ENCODE results near the gene NECTIN2.
"Not testable (repeated sequence)": the region's sequence is repeated elsewhere in the genome, so short reads cannot be mapped to it uniquely, and the experiment has no call there.

Gene NECTIN2

DNA sequence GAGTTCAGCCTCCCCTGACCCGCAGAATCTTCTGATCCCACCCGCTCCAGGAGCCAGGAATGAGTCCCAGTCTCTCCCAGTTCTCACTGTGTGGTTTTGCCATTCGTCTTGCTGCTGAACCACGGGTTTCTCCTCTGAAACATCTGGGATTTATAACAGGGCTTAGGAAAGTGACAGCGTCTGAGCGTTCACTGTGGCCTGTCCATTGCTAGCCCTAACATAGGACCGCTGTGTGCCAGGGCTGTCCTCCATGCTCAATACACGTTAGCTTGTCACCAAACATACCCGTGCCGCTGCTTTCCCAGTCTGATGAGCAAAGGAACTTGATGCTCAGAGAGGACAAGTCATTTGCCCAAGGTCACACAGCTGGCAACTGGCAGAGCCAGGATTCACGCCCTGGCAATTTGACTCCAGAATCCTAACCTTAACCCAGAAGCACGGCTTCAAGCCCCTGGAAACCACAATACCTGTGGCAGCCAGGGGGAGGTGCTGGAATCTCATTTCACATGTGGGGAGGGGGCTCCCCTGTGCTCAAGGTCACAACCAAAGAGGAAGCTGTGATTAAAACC is 58.4 kb downstream of the NECTIN2 start:
- DNase-seq (ENCODE audit: extremely low read depth in 1 of 2, low read depth in 1 of 2), result no peak

DNA sequence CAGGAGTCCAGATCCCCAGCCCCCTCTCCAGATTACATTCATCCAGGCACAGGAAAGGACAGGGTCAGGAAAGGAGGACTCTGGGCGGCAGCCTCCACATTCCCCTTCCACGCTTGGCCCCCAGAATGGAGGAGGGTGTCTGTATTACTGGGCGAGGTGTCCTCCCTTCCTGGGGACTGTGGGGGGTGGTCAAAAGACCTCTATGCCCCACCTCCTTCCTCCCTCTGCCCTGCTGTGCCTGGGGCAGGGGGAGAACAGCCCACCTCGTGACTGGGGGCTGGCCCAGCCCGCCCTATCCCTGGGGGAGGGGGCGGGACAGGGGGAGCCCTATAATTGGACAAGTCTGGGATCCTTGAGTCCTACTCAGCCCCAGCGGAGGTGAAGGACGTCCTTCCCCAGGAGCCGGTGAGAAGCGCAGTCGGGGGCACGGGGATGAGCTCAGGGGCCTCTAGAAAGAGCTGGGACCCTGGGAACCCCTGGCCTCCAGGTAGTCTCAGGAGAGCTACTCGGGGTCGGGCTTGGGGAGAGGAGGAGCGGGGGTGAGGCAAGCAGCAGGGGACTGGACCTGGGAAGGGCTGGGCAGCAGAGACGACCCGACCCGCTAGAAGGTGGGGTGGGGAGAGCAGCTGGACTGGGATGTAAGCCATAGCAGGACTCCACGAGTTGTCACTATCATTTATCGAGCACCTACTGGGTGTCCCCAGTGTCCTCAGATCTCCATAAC is 59.5 kb downstream of the NECTIN2 start, which contains the start of gene APOE:
Gene APOE (plus strand): TSS at position 360 of the 724 bp plus-strand sequence. CDS start 829 bp downstream, outside the sequence.
- DNase-seq (ENCODE audit: extremely low read depth in 1 of 2, low read depth in 1 of 2), result no peak

DNA sequence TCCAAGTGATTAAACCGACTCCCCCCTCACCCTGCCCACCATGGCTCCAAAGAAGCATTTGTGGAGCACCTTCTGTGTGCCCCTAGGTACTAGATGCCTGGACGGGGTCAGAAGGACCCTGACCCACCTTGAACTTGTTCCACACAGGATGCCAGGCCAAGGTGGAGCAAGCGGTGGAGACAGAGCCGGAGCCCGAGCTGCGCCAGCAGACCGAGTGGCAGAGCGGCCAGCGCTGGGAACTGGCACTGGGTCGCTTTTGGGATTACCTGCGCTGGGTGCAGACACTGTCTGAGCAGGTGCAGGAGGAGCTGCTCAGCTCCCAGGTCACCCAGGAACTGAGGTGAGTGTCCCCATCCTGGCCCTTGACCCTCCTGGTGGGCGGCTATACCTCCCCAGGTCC is 61.5 kb downstream of the NECTIN2 start:
- no peak for DNase-seq (ENCODE audit: extremely low read depth in 1 of 2, low read depth in 1 of 2)

DNA sequence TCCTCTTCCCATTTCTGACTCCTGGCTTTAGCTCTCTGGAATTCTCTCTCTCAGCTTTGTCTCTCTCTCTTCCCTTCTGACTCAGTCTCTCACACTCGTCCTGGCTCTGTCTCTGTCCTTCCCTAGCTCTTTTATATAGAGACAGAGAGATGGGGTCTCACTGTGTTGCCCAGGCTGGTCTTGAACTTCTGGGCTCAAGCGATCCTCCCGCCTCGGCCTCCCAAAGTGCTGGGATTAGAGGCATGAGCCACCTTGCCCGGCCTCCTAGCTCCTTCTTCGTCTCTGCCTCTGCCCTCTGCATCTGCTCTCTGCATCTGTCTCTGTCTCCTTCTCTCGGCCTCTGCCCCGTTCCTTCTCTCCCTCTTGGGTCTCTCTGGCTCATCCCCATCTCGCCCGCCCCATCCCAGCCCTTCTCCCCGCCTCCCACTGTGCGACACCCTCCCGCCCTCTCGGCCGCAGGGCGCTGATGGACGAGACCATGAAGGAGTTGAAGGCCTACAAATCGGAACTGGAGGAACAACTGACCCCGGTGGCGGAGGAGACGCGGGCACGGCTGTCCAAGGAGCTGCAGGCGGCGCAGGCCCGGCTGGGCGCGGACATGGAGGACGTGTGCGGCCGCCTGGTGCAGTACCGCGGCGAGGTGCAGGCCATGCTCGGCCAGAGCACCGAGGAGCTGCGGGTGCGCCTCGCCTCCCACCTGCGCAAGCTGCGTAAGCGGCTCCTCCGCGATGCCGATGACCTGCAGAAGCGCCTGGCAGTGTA is 62.2 kb downstream of the NECTIN2 start:
- DNase-seq (ENCODE audit: extremely low read depth in 1 of 2, low read depth in 1 of 2), result no peak

DNA sequence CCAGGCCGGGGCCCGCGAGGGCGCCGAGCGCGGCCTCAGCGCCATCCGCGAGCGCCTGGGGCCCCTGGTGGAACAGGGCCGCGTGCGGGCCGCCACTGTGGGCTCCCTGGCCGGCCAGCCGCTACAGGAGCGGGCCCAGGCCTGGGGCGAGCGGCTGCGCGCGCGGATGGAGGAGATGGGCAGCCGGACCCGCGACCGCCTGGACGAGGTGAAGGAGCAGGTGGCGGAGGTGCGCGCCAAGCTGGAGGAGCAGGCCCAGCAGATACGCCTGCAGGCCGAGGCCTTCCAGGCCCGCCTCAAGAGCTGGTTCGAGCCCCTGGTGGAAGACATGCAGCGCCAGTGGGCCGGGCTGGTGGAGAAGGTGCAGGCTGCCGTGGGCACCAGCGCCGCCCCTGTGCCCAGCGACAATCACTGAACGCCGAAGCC is 62.8 kb downstream of the NECTIN2 start:
- no peak for DNase-seq (ENCODE audit: extremely low read depth in 1 of 2, low read depth in 1 of 2)

DNA sequence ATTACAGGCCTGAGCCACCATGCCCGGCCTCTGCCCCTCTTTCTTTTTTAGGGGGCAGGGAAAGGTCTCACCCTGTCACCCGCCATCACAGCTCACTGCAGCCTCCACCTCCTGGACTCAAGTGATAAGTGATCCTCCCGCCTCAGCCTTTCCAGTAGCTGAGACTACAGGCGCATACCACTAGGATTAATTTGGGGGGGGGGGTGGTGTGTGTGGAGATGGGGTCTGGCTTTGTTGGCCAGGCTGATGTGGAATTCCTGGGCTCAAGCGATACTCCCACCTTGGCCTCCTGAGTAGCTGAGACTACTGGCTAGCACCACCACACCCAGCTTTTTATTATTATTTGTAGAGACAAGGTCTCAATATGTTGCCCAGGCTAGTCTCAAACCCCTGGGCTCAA is 63.7 kb downstream of the NECTIN2 start:
- DNase-seq (ENCODE audit: extremely low read depth in 1 of 2, low read depth in 1 of 2), result no peak

DNA sequence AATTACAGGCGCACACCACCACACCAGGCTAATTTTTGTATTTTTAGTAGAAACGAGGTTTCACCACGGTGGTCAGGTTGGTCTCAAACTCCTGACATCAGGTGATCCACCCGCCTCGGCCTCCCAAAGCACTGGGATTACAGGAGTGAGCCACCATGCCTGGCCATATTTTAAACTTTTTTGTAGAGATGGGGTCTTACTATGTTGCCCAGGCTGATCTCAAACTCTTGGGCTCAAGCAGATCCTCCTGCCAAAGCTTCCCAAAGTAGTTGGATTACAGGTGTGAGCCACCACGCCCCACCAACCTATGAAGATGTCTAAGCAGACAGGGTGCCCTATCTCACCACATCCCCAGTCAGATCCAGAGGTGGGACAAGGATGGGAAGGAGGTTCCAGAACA is 65.8 kb downstream of the NECTIN2 start:
- not testable (repeated sequence) for DNase-seq (ENCODE audit: extremely low read depth in 1 of 2, low read depth in 1 of 2)

DNA sequence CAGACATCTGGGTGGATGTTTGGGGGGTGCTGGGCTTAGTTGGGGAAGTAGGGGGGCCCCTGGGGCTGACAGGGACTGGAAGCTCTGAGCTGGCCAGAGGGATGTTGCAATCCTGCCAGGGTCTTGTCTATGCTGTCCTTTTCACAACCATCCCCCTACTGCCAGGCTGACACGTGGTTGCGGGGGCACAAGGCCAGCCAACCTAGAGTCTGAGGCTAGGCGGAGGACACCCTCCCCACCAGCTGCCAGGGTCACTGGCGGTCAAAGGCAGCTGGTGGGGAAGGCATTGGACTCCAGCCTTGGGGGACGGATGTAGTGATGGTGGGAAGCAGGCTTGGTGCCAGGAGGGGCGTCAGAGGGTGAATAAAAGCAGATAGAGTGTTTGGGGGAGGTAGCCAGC is 66.8 kb downstream of the NECTIN2 start:
- DNase-seq (ENCODE audit: extremely low read depth in 1 of 2, low read depth in 1 of 2), result no peak

DNA sequence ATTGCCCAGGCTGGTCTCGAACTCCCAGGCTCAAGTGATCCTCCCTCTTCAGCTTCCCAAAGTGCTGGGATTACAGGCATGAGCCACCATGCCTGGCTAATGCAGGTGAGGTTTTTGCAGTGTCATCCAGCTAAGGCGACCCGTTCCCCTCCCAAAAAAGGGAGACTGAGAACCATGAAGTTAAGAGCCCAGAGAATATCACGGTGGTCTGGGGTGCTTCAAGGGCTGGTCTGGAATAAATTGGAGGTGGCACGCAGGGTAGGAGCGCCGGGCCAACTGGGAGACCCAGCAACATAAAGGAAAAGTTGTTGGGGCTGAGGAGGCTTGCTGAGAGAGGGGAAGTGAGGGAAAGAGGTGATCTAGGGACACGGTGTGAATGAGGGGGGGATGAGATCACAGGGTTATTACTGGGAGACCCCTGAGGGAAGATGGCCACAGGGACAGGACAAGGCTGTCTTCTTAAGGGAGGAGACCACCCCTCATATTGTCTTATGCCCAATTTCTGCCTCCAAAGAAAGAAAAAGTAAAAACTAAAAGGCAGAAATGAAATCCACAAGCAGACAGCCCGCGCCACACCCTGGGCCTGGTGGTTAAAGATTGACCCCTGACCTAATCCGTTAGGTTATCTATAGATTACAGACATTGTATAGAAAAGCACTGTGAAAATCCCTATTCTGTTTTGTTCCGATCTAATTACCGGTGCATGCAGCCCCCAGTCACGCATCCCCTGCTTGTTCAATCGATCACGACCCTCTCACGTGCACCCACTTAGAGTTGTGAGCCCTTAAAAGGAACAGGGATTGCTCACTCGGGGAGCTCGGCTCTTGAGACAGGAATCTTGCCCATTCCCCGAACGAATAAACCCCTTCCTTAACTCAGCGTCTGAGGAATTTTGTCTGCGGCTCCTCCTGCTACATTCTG is 67.7 kb downstream of the NECTIN2 start:
- DNase-seq (ENCODE audit: extremely low read depth in 1 of 2, low read depth in 1 of 2), result not testable (repeated sequence)

DNA sequence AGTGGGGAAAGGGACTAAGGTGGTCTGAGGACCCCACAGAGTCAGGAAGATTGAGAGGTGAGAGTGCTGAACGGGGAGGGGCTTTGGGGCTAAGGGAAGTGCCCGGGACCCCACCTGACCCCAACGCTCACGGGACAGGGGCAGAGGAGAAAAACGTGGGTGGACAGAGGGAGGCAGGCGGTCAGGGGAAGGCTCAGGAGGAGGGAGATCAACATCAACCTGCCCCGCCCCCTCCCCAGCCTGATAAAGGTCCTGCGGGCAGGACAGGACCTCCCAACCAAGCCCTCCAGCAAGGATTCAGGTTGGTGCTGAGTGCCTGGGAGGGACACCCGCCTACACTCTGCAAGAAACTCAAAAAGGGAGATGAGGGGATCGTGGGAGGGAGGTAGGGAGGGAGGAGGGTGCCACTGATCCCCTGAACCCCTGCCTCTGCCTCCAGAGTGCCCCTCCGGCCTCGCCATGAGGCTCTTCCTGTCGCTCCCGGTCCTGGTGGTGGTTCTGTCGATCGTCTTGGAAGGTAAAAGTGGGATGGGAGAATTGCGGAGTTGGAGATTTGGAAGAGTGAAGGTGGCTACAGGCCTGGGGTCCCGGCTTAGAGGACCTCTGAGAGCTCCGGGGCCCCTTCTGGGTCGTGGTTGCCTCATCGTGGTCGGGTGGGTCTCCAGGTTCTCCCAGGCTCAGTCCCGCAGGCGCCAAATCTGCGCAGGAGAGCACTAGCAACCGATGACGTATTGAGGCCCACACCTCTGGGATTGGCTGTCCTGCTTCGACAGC is 68.5 kb downstream of the NECTIN2 start, which contains the start of gene APOC1:
Gene APOC1 (plus strand): TSS at position 176 of the 774 bp plus-strand sequence. CDS start 284 bp downstream, at position 460.
- DNase-seq (ENCODE audit: extremely low read depth in 1 of 2, low read depth in 1 of 2), result peak; percentile 57 to 71

DNA sequence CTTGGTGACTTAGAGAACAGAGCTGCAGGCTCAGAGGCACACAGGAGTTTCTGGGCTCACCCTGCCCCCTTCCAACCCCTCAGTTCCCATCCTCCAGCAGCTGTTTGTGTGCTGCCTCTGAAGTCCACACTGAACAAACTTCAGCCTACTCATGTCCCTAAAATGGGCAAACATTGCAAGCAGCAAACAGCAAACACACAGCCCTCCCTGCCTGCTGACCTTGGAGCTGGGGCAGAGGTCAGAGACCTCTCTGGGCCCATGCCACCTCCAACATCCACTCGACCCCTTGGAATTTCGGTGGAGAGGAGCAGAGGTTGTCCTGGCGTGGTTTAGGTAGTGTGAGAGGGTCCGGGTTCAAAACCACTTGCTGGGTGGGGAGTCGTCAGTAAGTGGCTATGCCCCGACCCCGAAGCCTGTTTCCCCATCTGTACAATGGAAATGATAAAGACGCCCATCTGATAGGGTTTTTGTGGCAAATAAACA is 78.2 kb downstream of the NECTIN2 start:
- DNase-seq (ENCODE audit: extremely low read depth in 1 of 2, low read depth in 1 of 2), result no peak

DNA sequence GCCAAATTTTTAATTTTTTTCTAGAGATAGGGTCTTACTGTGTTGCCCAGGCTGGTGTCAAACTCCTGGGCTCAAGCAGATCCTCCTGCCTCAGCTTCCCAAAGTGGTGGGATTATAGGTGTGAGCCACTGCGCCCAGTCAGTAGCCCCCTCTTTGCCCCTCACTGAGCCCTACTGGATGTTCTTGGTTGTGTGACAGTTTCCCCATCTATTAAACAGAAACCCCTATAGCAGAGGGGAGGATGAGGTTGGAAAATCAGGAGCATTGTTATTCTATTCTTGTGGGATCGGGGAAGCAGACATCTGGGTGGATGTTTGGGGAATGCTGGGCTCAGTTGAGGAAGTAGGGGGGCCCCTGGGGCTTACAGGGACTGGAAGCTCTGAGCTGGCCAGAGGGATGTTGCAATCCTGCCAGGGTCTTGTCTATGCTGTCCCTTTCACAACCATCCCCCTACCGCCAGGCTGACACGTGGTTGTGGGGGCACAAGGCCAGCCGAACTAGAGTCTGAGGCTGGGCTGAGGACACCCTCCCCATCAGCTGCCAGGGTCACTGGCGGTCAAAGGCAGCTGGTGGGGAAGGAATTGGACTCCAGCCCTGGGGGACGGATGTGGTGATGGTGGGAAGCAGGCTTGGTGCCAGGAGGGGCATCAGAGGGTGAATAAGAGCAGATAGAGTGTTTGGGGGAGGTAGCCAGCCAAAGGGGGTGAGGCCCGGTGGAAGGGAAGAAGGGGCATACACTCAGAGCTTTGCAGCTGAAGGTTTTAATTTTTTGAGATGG is 79.2 kb downstream of the NECTIN2 start:
- DNase-seq (ENCODE audit: extremely low read depth in 1 of 2, low read depth in 1 of 2), result no peak

DNA sequence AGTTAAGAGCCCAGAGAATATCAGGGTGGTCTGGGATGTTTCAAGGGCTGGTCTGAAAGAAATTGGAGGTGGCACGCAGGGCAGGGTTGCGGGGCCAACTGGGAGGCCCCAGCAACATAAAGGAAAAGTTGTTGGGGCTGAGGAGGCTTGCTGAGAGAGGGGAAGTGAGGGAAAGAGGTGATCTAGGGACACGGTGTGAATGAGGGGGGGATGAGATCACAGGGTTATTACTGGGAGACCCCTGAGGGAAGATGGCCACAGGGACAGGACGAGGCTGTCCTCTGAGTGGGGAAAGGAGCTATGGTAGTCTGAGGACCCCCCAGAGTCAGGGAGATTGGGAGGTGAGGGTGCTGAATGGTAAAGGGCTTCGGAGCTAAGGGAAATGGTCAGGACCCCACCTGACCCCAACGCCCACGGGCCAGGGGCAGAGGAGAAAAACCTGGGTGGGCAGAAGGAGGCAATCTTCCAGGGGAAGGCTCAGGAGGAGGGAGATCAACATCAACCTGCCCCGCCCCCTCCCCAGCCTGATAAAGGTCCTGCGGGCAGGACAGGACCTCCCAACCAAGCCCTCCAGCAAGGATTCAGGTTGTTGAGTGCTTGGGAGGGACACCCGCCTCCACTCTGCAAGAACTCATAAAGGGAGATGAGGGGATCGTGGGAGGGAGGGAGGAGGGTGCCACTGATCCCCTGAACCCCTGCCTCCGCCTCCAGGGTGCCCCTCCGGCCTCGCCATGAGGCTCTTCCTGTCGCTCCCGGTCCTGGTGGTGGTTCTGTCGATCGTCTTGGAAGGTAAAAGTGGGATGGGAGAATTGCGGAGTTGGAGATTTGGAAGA is 80.4 kb downstream of the NECTIN2 start:
- DNase-seq (ENCODE audit: extremely low read depth in 1 of 2, low read depth in 1 of 2), result not testable (repeated sequence)

DNA sequence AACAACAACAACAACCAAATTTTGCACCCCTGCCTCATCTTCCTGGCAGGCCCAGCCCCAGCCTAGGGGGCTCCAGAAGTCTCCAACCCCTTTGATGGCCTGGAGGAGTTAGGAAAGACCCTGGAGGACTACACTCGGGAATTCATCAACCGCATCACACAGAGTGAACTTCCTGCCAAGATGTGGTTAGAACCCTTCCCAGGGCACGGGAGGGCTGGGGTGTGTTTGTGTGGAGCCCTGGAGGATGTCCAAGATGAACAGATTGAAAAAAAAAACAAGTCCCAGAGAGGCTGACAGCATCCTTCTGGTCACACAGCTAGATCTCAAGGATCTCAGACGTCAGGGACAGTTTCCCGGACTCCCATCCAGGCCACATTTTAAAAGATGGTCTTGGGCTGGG is 81.6 kb downstream of the NECTIN2 start:
- no peak for DNase-seq (ENCODE audit: extremely low read depth in 1 of 2, low read depth in 1 of 2)

DNA sequence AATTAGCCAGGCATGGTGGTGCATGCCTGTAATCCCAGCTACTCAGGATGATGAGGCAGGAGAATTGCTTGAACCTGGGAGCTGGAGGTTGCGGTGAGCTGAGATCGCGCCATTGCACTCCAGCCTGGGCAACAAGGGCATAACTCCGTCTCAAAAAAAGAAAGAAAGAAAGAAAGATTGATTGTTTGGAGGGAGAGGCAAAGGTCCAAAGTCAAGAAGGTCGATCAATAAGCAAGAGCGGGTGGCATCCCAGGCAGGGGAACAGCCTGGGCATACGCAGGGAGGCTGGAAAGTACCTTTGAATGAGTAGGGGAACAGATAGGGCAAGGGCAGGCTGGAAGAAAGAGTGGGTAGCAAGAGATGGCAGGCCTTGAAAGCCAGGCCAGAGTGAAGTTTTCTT is 84.0 kb downstream of the NECTIN2 start:
- DNase-seq (ENCODE audit: extremely low read depth in 1 of 2, low read depth in 1 of 2), result no peak

DNA sequence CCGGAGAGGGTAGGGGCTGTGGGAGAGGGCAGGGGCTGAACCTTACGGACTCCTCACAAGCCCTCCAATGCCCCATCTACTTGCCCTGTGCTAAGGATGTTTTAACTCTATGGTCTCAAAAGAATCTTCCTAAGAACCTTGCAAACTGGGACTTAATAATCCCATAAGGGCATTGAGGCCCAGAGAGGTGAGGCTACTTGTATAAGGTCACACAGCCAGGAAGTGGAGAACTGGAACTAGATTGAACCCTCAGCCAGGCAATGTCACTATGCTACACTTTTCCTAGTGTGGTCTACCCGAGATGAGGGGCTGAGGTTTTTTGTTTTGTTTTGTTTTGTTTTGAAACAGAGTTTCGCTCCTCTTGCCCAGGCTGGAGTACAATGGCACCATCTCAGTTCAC is 85.4 kb downstream of the NECTIN2 start:
- no peak for DNase-seq (ENCODE audit: extremely low read depth in 1 of 2, low read depth in 1 of 2)
